Midbrain (tissue), 1 donor: ENCODE measurements around the gene ABHD8.
A peak's percentile ranks its signal among the peaks of the same experiment; 100 is the strongest.

Experiments used
- DNase-seq: peaks from one replicate; lab custom pipeline; 2025; lab: John Stamatoyannopoulos, UW

Gene ABHD8

DNA sequence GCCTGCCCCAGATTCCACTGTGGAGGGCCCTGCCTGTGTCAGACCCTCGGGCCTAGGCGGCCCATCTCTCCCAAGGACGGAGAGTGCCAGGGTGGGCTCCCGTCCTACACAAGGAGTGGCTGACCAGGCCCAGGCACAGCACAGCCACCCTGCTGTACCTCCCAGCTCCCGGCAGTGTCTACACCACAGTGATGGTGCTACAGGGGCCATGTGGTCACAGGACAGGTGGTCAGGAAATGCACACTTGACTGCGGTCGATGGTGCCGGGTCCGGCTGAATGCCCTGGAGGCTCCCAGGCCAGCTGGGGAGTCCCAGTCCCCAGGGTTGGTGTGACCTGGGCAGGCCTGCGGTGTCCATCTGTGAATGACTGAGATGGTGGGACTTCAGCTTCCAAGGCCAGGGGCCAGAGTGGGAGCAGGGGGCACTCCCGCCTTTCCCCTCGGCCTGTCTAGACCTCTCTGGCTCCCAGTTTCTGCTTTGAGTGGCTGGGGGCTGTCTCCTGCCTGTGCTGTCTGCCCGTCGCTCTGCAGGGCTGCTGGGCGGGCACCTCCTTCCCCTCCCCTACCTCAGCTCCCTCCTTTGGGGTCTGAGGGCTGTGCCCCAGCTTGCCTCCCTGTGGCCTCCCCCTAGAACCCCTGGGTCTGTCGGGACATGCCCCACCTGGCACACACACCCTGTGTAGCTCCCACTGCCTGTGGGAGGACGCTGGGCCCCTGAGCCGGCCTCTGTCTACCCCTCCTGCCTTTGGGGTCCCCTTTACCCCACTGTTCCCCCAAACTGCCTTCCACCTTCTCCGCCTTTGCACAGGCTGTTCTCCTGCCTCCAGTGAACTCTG is 18.6 kb upstream of the ABHD8 start:
- no peak for DNase-seq

DNA sequence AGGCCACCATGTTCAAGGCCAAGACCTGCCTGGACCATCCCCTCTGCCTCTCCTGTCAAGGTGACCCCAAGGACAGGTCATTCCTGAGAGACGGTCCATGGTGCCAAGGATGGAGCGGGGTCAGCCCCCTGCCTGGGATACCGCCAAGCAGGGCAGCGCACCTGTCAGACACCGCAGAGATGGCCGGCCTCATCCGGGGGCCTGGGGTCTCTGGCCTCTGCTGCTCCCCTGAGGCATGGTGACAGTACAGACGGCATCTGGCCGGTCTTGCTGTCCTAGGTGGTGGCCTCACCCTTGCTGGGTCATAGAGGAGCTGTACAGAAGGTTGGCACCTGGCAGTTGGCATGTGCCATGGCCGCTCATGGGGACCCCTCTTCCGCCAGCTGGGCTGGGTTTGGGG is 17.2 kb upstream of the ABHD8 start:
- DNase-seq = no peak

DNA sequence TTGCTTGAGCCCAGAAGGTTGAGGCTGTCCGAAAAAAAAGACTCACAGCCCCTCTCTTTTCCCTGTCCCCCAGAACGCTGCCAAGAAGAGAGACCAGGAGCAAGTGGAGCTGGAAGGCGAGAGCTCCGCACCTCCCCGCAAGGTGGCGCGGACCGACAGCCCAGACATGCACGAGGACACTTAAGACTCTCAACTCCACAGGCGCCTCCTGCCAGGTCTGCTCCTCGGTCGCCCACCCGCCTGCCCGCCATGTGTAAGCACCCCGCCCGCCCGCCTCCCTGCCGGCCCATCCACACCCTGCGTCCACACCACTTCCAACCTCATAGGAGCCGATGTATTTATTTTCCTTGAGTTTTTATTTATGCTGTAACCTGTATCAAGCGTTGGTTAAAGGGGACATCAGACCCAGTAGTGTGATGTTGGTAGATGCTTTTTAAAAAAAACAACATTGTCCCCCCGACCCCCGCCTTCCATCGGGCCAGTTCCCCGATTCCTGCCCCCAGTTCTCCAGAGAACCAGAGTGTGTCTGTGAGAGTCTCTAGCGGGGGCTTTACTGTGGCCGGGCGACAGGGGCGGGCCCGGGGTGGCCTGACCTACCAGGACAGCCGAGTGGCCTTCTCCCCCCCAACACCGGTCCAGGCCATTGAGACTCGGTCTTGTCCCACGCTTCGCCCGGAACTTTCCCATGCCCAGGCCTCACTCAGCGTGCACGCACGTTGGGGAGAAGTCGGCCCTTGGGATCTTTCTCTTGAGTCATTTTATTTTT is 16.4 kb upstream of the ABHD8 start:
- DNase-seq = no peak

DNA sequence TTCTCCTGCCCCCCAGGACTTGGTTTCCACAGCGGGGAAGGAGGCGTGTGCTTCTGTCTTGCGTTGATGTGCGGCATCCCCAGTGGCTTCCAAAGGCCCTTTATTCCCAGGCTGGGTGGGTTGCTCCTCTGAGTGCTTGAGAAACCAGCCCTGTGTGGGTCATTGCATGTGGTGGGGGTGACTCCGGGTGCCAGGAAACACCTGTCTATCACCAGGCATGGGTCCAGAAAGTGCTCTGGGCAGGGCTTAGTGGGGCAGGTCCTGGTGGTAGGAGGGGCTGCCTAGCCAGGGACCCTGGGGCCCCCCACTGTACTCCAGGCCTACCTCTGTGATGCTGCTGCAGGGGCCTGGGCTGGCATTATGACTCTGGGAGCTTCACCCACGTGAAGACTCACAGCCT is 15.7 kb upstream of the ABHD8 start:
- no peak for DNase-seq

DNA sequence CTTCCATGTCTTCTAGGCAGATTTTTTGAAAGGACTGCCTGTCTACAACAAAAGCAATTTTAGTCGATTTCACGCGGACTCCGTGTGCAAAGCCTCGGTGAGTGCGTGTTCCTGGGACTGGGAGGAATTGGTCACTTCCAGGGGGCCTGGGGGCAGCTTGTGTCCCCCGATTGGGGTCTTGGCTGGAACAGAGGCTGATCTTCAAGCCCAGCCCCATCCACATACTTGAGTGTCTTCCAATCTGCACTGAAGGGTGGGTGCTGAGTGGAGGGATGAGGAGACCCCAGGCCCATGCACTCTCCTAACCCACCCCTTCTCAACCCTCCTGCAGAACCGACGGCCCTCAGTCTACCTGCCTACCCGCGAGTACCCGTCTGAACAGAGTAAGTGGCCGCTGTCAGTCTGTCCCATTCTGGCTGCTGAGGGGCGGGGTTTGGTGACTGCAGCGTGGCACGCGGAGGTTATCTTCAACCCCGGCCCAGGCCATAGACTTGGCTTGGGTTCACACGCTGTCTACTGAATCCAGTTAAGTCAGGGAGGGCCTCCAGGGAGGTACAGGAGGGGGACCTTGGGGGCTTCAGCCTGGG is 10.9 kb upstream of the ABHD8 start:
- no peak for DNase-seq

DNA sequence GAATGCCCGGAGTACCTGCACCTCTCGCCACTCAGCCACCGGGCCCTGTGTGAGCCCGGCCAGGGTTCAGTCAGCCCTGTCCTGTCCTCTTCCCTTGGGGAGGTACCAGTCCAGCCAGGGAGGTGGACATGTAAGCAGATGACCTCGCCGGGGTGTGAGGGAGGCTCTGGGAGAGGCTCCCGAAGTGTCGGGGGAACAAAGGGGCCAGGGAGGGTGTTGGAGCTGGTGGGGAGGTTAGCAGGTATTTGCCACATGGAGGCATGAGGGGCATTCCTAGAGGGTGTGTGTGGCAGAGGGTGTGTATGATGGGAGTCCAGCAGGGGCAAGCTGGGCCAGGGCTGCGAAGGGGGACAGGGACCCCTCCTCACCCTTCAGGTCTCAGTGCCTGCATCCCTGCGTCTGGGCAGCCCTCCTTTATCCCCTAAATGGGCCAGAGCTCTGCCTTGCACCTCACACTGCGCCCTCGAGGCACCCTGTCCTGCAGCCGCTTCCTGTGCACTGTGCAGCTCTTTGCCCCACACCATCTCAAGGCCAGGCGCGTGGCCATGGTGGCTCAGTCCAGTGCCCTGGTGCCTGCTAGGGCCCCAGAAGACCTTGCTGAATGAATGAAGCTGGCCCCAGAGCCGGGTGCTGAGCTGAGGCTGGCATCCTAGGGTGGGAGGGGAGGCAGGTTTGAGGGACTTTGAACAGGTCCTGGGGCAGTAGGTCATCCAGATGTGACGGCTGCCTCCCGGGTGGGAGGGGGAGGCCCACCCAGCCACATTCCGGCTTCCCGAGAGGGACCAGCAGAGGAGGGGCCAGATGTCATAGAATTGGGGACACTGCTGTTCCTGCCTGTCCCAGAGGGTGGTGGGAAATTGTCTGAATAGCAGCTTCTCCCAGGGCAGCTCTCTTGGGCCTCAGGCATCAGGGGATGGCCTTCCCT is 9.2 kb upstream of the ABHD8 start:
- no peak for DNase-seq

DNA sequence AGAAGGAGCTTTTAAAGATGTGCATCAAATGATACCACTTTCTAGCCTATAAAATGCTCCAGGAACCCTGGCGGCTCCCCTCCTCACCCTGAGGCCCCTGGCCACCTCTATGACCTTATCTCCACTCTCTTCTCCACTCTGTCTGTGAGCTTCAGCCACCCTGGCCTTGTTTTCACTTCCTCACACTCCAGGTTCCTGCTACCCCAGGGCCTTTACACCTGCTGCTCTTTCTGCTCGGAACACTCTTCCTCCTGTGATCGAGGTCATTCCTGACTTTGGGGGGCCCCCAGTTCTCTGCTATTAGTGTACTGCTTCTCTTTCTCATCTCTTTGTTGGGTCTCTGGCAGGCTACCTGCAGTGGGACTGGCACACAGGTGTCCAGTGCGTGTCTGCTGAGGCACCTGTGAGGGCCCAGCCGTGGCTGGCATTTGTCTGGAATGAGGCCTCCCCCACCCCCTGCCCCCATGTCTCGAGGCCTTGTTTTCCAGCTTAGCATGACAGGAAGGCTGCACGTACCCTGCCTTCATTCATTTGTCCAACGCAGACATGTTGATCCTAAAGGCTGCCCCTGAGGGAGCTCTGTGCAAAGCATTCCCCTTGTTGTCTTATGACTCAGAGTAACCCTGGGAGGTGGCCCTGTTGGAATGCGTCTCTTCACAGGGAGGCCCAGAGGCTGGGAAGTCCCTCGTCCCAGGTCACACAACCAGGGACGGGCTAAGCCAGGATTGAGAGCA is 8.4 kb upstream of the ABHD8 start:
- DNase-seq = no peak

DNA sequence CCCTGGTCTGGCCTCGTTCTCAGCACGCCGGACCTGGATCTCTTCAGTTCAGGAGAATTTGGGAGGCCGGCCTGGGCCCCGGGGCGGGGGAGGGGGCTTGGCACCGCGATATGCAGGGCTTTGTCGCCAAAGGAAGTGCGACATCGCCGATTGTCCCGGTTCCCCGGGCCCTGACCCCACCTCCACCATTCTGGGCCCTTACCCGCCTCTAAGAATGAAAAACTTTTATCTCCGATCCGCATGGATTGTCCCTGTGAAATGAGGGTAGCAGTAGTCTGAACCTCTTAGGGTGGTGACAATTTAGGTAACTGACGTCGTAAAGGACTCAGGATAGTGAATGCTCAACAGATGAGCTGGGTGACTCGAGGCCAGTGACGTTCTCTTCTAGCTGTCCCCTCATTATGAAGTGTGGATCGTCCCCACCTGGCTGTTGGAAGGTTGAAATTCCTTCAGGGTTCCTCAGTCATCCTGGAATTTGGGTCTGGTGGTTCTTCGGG is 6.8 kb upstream of the ABHD8 start:
- DNase-seq = peak; percentile 29

DNA sequence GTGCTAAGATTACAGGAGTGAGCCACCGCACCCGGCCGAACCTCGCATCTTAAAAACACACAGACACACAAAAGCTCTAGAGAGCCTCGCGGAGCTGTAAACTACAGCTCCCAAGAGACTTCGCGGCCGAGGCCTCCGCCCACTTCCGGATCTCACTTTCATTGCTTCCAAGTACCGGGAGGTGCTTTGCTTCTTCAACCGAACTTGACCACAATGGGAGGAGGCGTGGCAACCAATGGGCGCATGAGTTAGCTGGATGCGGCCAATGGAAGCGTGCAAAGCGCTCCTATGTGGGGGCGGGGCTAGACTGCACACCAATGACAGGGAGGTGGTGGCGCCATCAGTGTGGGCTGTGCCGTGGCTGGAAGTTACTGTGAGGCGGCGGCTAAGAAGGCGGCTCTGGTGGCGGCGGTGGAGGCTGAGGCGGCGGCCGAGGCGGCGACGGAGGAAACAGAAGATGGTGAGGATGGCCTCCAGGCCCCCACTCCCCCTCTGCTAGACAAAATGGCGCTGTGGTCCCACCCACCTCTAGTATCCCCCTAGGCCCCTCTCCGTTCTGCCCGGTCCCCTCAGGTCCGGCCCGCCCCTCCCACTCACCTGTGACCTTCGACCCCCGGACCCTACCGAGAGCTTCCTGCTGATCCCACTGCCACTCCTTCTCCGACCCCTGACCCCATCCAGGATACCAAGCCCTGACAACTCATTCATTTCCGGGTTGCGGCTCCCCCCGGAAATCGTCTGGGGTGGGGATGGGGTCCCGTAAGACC is 6.2 kb upstream of the ABHD8 start, which contains the start of gene DDA1:
DDA1 (plus strand) TSS at position 366 of the 767 bp plus-strand sequence; CDS start at position 458, 92 bp downstream.
- peak; percentile 99 for DNase-seq

DNA sequence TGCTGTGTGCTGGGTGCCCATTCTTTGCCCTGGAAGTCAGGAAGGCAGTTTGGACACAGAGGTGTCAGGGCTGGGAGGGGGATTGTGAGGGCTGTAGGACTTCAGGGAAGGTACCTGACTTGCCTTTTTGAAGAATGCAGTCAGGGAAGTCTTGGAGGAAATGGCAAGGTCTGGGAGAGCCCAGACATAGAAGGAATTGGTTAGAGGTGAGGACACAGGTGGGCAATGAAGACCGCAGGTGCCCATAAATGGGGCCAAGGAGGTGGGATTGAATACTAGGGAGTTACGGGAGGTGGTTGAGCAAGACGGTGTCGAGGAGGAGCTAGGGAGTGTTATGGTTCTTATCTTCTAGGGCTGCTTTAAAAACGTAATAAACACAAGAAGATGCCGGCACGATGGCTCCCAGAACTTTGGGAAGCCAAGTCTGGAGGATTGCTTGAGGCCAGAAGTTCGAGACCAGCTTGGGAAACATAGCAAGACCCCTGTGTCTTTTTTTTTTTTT is 4.7 kb upstream of the ABHD8 start:
- DNase-seq = no peak

DNA sequence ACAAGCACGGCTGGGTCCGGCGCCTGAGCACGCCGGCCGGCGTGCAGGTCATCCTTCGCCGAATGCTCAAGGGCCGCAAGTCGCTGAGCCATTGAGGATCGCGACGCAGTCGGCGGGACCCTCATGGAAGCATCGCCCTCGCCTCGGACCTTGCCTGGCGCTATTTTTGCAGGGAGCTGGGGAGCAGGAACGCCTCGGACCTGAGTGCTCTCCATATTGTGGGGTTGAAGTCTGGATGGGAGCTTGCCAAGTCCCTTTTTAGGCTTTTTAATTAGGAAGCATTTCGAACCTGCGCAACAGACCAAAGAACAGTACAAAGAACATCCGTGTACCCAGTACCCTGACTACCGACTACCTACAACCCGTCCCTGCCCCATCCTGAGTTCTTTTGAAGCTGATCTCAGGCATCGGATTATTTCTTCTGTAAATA is 3.1 kb upstream of the ABHD8 start:
- peak; percentile 51 for DNase-seq

DNA sequence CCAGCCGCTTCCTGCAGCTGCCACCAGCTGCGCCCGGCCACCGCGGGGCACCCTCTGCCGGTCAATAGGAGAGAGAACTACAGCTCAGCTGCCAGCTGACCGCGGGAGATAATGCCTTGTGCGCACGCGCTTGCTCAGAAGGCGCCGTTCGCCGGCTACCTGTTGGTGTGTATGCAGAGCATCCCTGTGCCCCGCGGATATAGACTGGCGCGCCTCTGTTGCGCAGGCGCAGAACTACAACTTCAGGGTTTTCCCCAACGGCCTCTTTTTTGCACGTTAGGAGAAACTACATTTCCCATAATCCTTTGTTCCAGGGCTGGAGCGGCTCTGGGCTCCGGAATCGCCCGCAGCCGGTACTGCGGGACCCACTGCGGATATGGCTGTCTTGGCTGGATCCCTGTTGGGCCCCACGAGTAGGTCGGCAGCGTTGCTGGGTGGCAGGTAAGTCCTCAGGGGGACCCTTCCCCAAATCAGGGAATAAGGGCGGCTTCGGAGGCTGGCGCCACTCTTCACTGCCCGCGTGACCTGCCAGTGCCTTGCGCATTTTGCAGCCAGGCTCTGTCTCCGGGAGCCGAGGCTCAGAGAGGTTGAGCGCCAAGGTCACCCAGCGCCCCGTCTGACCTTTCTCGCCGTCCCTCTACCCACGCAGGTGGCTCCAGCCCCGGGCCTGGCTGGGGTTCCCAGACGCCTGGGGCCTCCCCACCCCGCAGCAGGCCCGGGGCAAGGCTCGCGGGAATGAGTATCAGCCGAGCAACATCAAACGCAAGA is 2.5 kb upstream of the ABHD8 start, which contains the start of gene MRPL34:
MRPL34 (plus strand) TSS at position 356 of the 768 bp plus-strand sequence; CDS start at position 377, 21 bp downstream.
- peak; percentile 97 for DNase-seq

DNA sequence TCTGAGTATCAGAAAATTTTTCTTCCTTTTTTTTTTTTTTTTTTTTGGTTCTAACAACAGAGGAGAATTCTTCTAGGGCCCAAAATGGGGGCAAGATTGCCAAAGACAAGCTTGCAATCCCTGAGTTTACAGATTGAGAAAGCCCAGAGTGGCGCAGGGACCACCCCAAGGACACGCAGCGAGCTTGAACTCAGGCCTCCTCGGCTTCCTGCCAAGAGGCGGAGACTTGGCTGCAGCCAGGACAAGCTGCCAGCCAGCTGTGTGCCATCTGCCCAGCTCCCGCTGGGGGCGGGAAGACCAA is 1.9 kb upstream of the ABHD8 start:
- no peak for DNase-seq

DNA sequence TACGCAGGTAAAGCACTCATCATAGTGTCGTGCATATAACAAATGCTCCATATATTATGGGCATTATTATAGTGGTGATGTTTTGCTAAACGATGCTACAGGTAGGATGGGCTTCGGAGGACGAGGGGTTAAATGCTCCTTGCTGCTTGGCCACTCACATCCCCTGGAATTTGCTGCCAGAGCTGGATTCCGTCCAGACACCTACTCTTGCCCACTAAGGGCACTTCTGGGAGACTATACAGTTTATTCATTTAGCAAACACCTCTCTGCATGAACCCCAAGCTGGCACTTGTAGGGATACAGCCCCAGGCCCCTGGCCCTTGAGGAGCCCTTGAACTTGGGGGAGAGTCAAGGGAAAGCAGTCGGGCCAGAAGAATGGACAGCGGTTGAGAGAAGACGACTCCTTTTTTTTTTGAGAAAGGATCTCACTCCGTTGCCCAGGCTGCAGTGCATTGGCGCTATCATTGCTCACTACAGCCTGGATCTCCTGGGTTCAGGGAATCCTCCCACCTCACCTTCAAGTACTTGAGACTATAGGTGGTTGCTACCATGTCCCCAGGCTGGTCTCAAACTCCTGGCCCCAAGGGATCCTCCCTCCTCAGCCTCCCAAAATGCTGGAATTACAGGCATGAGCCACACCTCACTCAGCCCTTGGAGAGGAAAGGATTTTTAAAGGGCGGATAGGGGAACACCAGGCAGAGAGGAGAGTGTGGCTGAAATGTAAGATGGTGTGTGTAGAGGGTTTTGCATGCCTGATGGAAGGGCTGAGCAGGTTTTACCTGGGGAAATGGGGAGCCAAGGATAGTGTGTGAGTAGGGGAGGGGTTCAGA is 1.4 kb upstream of the ABHD8 start:
- DNase-seq = no peak

DNA sequence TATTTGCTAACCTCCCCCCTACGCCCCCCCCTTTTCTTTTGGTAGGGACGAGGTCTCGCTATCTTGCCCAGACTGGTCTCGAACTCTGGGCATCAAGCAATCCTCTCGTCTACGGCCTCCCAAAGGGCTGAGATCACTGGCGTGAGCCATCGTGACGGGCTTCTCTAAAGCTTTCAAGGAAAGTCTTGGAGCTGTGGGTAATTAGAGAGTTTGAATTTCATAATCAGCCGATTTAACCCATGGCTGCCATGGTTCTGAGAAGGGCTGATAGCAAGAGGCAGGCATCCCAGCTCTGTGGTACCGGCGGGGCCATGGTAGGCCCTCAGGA is 679 bp upstream of the ABHD8 start:
- DNase-seq = no peak

DNA sequence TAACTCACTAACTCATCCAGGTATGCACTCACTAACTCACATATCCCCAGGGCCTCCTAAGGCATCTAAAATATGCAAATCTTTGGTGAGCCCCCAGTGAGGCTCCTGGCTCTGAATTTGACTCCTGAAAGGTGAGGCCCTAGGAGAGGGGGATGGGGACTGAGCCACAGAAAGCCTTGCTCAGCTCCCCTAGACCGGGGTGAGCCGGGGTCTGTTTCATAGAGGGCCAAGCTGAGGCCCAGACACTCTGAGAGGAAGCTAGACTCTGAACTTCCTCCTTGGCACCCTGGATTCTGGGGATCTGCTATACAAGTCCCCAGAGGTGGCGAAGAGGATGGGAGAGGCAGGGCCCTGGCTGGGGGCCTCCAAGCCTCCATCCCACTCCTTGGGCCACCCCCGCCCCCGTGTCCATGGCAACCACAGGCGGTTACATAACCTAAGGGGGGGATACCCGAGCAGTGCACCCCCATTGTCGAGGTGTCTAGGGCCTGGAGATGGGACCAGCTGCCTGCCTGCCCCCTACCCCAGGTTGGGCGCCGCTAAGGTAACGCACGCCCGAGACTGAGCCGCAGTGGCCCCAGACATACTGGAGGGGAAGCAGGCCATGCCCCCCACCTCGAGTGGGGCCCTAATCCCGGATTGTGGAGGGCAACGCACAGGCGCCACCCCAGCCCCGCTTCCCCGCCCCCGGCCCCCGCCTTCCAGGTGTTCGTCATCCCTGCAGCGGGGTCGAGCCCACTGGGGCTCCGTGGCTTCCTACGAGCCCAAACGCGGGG is 646 bp downstream of the ABHD8 start:
- DNase-seq = peak; percentile 17

DNA sequence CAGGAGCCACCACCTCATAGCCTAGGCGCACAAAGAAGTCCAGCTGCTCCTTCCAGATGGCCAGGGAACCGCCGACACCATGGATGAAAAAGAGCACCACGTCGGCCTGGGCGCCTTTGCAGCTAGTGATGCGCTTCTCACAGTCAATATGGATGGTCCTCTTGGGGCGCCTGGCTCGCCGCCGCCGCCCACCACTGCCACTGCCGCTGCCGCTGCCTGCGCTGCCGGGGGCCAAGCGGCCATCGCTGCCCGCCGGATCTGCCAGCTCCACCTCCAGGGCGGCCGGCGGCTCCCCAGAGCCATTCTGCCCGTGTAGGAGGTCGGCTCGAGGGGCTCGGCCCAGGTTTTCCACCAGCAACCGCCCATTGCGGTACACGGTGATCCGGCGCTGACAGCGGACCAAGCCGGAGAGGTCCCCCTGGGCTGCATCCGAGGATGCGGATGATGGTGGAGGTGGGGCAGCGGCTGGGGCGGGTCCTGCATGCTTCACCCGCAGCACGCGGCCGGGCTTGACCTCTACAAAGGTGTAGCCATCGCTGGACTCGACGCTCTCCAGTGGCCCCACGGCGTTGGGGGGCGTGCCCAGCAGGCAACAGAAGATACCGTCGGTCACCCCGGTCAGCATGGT is 2.1 kb downstream of the ABHD8 start:
- DNase-seq = no peak
